Measurements from ENCODE around the gene MLANA. TPM values are rescaled to one million over a fixed set of nuclear protein-coding genes. Genes with fewer than 3 reads are reported as not detected.

MLANA gene
- total RNA-seq, 4 donors from 2014 or later: not detected

- Histone ChIP-seq H3K4me1 (peaks cover 0 to 11% (median 0%) of the 10 kb centered on the region in 4 donors), H3K4me3 (no peak overlapping the region), H3K9me3 (no peaks in the 10 kb centered on the region), H3K36me3 (no peaks in the 10 kb centered on the region), H3K27me3 (no peaks in the 10 kb centered on the region), H3K27ac (no peak overlapping the region)
- no peak for DNase-seq
- TF ChIP-seq, protein P1, sequence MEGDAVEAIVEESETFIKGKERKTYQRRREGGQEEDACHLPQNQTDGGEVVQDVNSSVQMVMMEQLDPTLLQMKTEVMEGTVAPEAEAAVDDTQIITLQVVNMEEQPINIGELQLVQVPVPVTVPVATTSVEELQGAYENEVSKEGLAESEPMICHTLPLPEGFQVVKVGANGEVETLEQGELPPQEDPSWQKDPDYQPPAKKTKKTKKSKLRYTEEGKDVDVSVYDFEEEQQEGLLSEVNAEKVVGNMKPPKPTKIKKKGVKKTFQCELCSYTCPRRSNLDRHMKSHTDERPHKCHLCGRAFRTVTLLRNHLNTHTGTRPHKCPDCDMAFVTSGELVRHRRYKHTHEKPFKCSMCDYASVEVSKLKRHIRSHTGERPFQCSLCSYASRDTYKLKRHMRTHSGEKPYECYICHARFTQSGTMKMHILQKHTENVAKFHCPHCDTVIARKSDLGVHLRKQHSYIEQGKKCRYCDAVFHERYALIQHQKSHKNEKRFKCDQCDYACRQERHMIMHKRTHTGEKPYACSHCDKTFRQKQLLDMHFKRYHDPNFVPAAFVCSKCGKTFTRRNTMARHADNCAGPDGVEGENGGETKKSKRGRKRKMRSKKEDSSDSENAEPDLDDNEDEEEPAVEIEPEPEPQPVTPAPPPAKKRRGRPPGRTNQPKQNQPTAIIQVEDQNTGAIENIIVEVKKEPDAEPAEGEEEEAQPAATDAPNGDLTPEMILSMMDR (IDR thresholded peaks at IDR 0.05): no peak
- TF ChIP-seq POLR2A (IDR thresholded peaks at IDR 0.05): no peak
These were observed 26.2 kb upstream of the MLANA start for GRCh38 chr9:5864446-5864845.

DNA sequence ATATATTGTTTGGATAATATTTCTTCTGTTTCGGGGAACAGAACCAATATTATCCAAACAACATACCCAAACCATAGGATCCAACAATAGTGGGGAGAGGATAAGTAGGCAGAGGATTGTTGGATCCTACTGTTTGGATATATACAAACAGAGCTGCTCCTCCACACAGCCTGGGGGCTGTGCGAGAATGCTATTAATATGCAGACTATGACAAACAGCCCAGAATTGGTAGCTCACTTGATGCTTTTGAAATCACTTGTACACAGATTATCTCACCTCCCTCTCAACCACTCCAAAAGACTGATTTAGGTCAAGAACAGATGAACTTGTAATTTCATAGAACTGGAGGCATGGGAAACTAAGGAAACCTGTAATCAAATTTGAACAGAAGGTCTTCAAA, 24.4 kb upstream of the MLANA start:
- Histone ChIP-seq H3K27ac (no peak overlapping the region), H3K27me3 (no peaks in the 10 kb centered on the region), H3K4me1 (peaks cover 0 to 11% (median 0%) of the 10 kb centered on the region in 4 donors), H3K36me3 (no peaks in the 10 kb centered on the region), H3K4me3 (no peak overlapping the region), H3K9me3 (no peaks in the 10 kb centered on the region)
- DNase-seq: no peak
- no peak for TF ChIP-seq POLR2A (IDR thresholded peaks at IDR 0.05)
- TF ChIP-seq, protein P1 (IDR thresholded peaks at IDR 0.05): no peak

GRCh38 chr9:5866685-5867084, 24.0 kb upstream of the MLANA start:
- no peak for DNase-seq
- no peak for TF ChIP-seq POLR2A (IDR thresholded peaks at IDR 0.05)
- TF ChIP-seq, protein P1 (IDR thresholded peaks at IDR 0.05): no peak
- no peak overlapping the region for H3K4me3 ChIP-seq
- H3K9me3 ChIP-seq: no peaks in the 10 kb centered on the region
- peaks cover 0 to 11% (median 0%) of the 10 kb centered on the region in 4 donors for H3K4me1 ChIP-seq
- H3K27me3 ChIP-seq: no peaks in the 10 kb centered on the region
- no peaks in the 10 kb centered on the region for H3K36me3 ChIP-seq
- H3K27ac ChIP-seq: no peak overlapping the region

- no peak for TF ChIP-seq POLR2A (IDR thresholded peaks at IDR 0.05)
- TF ChIP-seq, protein P1 (IDR thresholded peaks at IDR 0.05): no peak
- no peak for DNase-seq
- Histone ChIP-seq H3K36me3 (no peaks in the 10 kb centered on the region), H3K4me1 (no peaks in the 10 kb centered on the region), H3K9me3 (no peaks in the 10 kb centered on the region), H3K4me3 (no peak overlapping the region), H3K27ac (no peak overlapping the region), H3K27me3 (no peaks in the 10 kb centered on the region)
These were observed 22.5 kb upstream of the MLANA start for GRCh38 chr9:5868235-5868634.

GRCh38 chr9:5869315-5870019, 21.2 kb upstream of the MLANA start:
- no peaks in the 10 kb centered on the region for H3K27me3 ChIP-seq
- H3K4me3 ChIP-seq: no peak overlapping the region
- H3K27ac ChIP-seq: no peak overlapping the region
- no peaks in the 10 kb centered on the region for H3K4me1 ChIP-seq
- TF ChIP-seq, protein P1 (IDR thresholded peaks at IDR 0.05): peak in 3 of 6 experiments; percentile 20 to 28 (median 24)
- no peak for TF ChIP-seq POLR2A (IDR thresholded peaks at IDR 0.05)
- no peaks in the 10 kb centered on the region for H3K9me3 ChIP-seq
- DNase-seq: no peak
- H3K36me3 ChIP-seq: no peaks in the 10 kb centered on the region
